H1 (cell line): ENCODE data around the gene L3MBTL3. TPM values are rescaled to one million over a fixed set of nuclear protein-coding genes. Genes with fewer than 3 reads are reported as not detected.

Source experiments
- CTCF ChIA-PET: fragments of 300-600 bp; sonication (Branson Sonifier 250); formaldehyde crosslinking; loops from one replicate; lab custom pipeline; 2021; ENCODE audit not compliant: partially characterized antibody; lab: Charles Lee
- POLR2A ChIA-PET: fragments of 300-600 bp; sonication (Branson Sonifier 250); formaldehyde crosslinking; loops from one replicate; lab custom pipeline; 2021; ENCODE audit warnings: inconsistent platforms; ENCODE audit not compliant: partially characterized antibody; lab: Charles Lee
- DNase-seq, 2 experiments: peaks; one replicate each; pipeline versions ENCODE4 v3.0.0 to v3.0.0-alpha.2; 2010 to 2022; ENCODE audit warnings: low spot score in 2 of 2, low read depth in 1 of 2, mixed read lengths in 1 of 2
- FAIRE-seq: peaks from 2 replicates; lab custom pipeline; 2011; peaks lifted over from hg19 to GRCh38; lab: Jason Lieb, UNC
- H2AFZ ChIP-seq: 2 replicates; pipeline ENCODE4 v1.8.1; 2012; ENCODE audit warnings: low read length, inconsistent platforms
- H2AK5ac ChIP-seq: 2 replicates; pipeline ENCODE4 v1.6.1; 2013; ENCODE audit warnings: low read depth, low read length
- H2BK120ac ChIP-seq: replicated peaks from 2 replicates; pipeline ENCODE3; 2013; ENCODE audit warnings: low read depth, low read length, inconsistent platforms
- H2BK12ac ChIP-seq: 2 replicates; pipeline ENCODE4 v1.6.1; 2013; ENCODE audit warnings: low read depth, low read length
- H2BK15ac ChIP-seq: 2 replicates; pipeline ENCODE4 v1.6.1; 2013; ENCODE audit warnings: low read length
- H2BK20ac ChIP-seq: 2 replicates; pipeline ENCODE4 v1.6.1; 2013; ENCODE audit warnings: low read length
- H2BK5ac ChIP-seq: 2 replicates; pipeline ENCODE4 v1.6.1; 2013; ENCODE audit warnings: low read depth, low read length
- H3K14ac ChIP-seq: 2 replicates; pipeline ENCODE4 v1.6.1; 2013; ENCODE audit warnings: inconsistent platforms; ENCODE audit not compliant: insufficient read length
- H3K18ac ChIP-seq: 2 replicates; pipeline ENCODE4 v1.6.1; 2013; ENCODE audit warnings: low read length; ENCODE audit errors: extremely low read depth
- H3K23ac ChIP-seq: 2 replicates; pipeline ENCODE4 v1.6.1; 2013; ENCODE audit warnings: inconsistent platforms; ENCODE audit not compliant: insufficient read length
- H3K23me2 ChIP-seq: 2 replicates; pipeline ENCODE4 v1.6.1; 2013; ENCODE audit warnings: low read depth, low read length
- H3K27ac ChIP-seq: 2 replicates; pipeline ENCODE4 v1.6.1; 2011; ENCODE audit warnings: low read depth, low read length, inconsistent platforms
- H3K27me3 ChIP-seq, 4 experiments: replicated peaks in 1 of 4; 1 replicate in 1 of 4; 2 replicates in 3 of 4; pipeline versions ENCODE4 v1.6.1 to v1.8.1; 2011 to 2013; ENCODE audit warnings: low read length in 3 of 4, mild to moderate bottlenecking in 3 of 4, inconsistent platforms in 2 of 4, mixed read lengths in 2 of 4, moderate library complexity in 1 of 4; ENCODE audit not compliant: control insufficient read depth in 3 of 4, insufficient read depth in 3 of 4; ENCODE audit errors: extremely low read depth in 1 of 4
- H3K36me3 ChIP-seq, 4 experiments: 2 replicates each; pipeline versions ENCODE4 v1.6.1 to v1.8.1; 2011 to 2013; ENCODE audit warnings: mild to moderate bottlenecking in 4 of 4, low read length in 3 of 4, moderate library complexity in 2 of 4, control low read depth in 1 of 4, inconsistent platforms in 1 of 4; ENCODE audit not compliant: insufficient read depth in 4 of 4, control insufficient read depth in 2 of 4
- H3K4ac ChIP-seq: replicated peaks from 2 replicates; pipeline ENCODE3; 2013; ENCODE audit warnings: low read length, low read depth, mixed read lengths, inconsistent platforms; ENCODE audit not compliant: insufficient read length
- H3K4me1 ChIP-seq, 4 experiments: replicated peaks in 1 of 4; 1 replicate in 1 of 4; 2 replicates in 3 of 4; pipeline versions ENCODE4 v1.6.1 to v1.8.1; 2011 to 2013; ENCODE audit warnings: low read length in 3 of 4, inconsistent platforms in 2 of 4, mixed read lengths in 1 of 4; ENCODE audit not compliant: insufficient read depth in 4 of 4, control insufficient read depth in 3 of 4
- H3K4me2 ChIP-seq, 2 experiments: 2 replicates each; pipeline versions ENCODE4 v1.6.1 to v1.8.1; 2011 to 2013; ENCODE audit warnings: low read depth in 2 of 2, low read length in 2 of 2, control low read depth in 1 of 2, inconsistent platforms in 1 of 2, mild to moderate bottlenecking in 1 of 2; ENCODE audit not compliant: insufficient read depth in 1 of 2
- H3K4me3 ChIP-seq, 4 experiments: fragments of 200-600, 300-600 bp in 1 of 4; sonication (generic), shearing (Covaris generic), sonication (Bioruptor Twin) in 1 of 4; 2 replicates each; pipeline versions ENCODE4 v1.5.1 to v1.8.1; 2011 to 2016; ENCODE audit warnings: low read length in 4 of 4, low read depth in 3 of 4, control low read depth in 2 of 4, inconsistent platforms in 2 of 4, mild to moderate bottlenecking in 2 of 4, mixed read lengths in 1 of 4, moderate library complexity in 1 of 4; ENCODE audit not compliant: insufficient read depth in 2 of 4; ENCODE audit errors: extremely low read depth in 1 of 4
- H3K56ac ChIP-seq: replicated peaks from 2 replicates; pipeline ENCODE3; 2013; ENCODE audit warnings: low read depth, mild to moderate bottlenecking, mixed read lengths, low read length, inconsistent platforms; ENCODE audit not compliant: insufficient read length
- H3K79me1 ChIP-seq: 2 replicates; pipeline ENCODE4 v1.6.1; 2013; ENCODE audit warnings: low read depth, low read length, control low read depth
- H3K79me2 ChIP-seq, 2 experiments: 2 replicates each; pipeline versions ENCODE4 v1.6.1 to v1.8.1; 2012 to 2013; ENCODE audit warnings: low read length in 2 of 2, mild to moderate bottlenecking in 2 of 2, inconsistent platforms in 1 of 2; ENCODE audit not compliant: insufficient read depth in 2 of 2, control insufficient read depth in 1 of 2
- H3K9ac ChIP-seq, 4 experiments: replicated peaks in 1 of 4; 1 replicate in 1 of 4; 2 replicates in 3 of 4; pipeline versions ENCODE4 v1.6.1 to v1.8.1; 2011 to 2013; ENCODE audit warnings: low read depth in 3 of 4, low read length in 3 of 4, control low read depth in 2 of 4, mild to moderate bottlenecking in 2 of 4, moderate library complexity in 2 of 4, inconsistent platforms in 1 of 4; ENCODE audit errors: extremely low read depth in 1 of 4
- H3K9me3 ChIP-seq, 2 experiments: 2 replicates each; pipeline versions ENCODE4 v1.6.1 to v1.8.1; 2012 to 2013; ENCODE audit warnings: mild to moderate bottlenecking in 2 of 2, moderate library complexity in 2 of 2, control low read depth in 1 of 2, inconsistent platforms in 1 of 2, low read depth in 1 of 2, low read length in 1 of 2, mixed read lengths in 1 of 2; ENCODE audit not compliant: insufficient read depth in 2 of 2
- H4K20me1 ChIP-seq, 2 experiments: replicated peaks in 1 of 2; 2 replicates each; pipeline versions ENCODE3 to v1.8.1; 2011 to 2013; ENCODE audit warnings: inconsistent platforms in 2 of 2, low read length in 2 of 2, mild to moderate bottlenecking in 1 of 2; ENCODE audit not compliant: insufficient read depth in 2 of 2, control insufficient read depth in 1 of 2
- H4K5ac ChIP-seq: 2 replicates; pipeline ENCODE4 v1.6.1; 2013; ENCODE audit warnings: low read length, low read depth, mixed read lengths, inconsistent platforms; ENCODE audit not compliant: insufficient read length
- H4K8ac ChIP-seq: 2 replicates; pipeline ENCODE4 v1.8.0; 2013; ENCODE audit warnings: mild to moderate bottlenecking, moderate library complexity, low read length, inconsistent platforms; ENCODE audit not compliant: insufficient read depth; ENCODE audit errors: extremely low read depth
- H4K91ac ChIP-seq: replicated peaks from 2 replicates; pipeline ENCODE3; 2013; ENCODE audit warnings: low read length, mixed read lengths, inconsistent platforms; ENCODE audit not compliant: insufficient read length
- NANOG ChIP-seq: IDR thresholded peaks from 2 replicates; pipeline ENCODE4 v1.6.1; 2011; ENCODE audit warnings: low read length, low read depth, mild to moderate bottlenecking, inconsistent platforms; ENCODE audit not compliant: insufficient read depth, poor library complexity, severe bottlenecking
- NRF1 ChIP-seq: IDR thresholded peaks from 2 replicates; pipeline ENCODE4 v1.6.1; 2011; ENCODE audit warnings: mild to moderate bottlenecking, low read depth, low read length, improper control_type of control experiment
- POLR2AphosphoS5 ChIP-seq: IDR thresholded peaks from 2 replicates; pipeline ENCODE4 v1.6.1; 2011; ENCODE audit warnings: low read depth, low read length
- SIRT6 ChIP-seq: IDR thresholded peaks from one replicate; pipeline ENCODE4 v1.7.1; 2012; ENCODE audit warnings: low read length, inconsistent platforms
- SP1 ChIP-seq: IDR thresholded peaks from 2 replicates; pipeline ENCODE4 v1.6.1; 2011; ENCODE audit warnings: low read depth, low read length
- TEAD4 ChIP-seq: IDR thresholded peaks from 2 replicates; pipeline ENCODE4 v1.6.1; 2012; ENCODE audit warnings: low read depth, low read length, inconsistent platforms, mixed read lengths
- WGBS, 2 experiments: shearing (Covaris generic) in 1 of 2; methylation state at CpG; one replicate each; pipeline versions ENCODE4 v1.1.6 to v1.1.7; 2013 to 2015; ENCODE audit warnings: low lambda C conversion rate in 2 of 2, mixed read lengths in 2 of 2, inconsistent platforms in 1 of 2, low coverage in 1 of 2, missing lambda C conversion rate in 1 of 2; ENCODE audit not compliant: insufficient replicate concordance in 2 of 2, insufficient coverage in 1 of 2, insufficient read length in 1 of 2; ENCODE audit errors: extremely low coverage in 1 of 2, missing lambda C conversion rate in 1 of 2; 5-methylcytosine and 5-hydroxymethylcytosine counted together
- polyA plus RNA-seq, 7 experiments: library from polyadenylated mRNA; depleted of rRNA in 3 of 7; stranded (reverse) in 5 of 7; unstranded in 2 of 7; fragments of >200 nt in 5 of 7; fragments of 200-250 nt in 2 of 7; gene quantifications; 1 replicate in 5 of 7; 2 replicates in 1 of 7; 4 replicates in 1 of 7; pipeline versions ENCODE4 v1.2.1 to v1.2.3, GENCODE V29; 2011 to 2013; ENCODE audit warnings: missing spikeins in 2 of 7, mixed read lengths in 2 of 7
- total RNA-seq: library from RNA; stranded (reverse); fragmentation: NEBNext Ultra II Directional; extraction: Animal tissue kit (Norgen Biotek cat#: 25700); gene quantifications from 2 replicates; pipeline ENCODE4 v1.2.1, GENCODE V29; 2021

Gene L3MBTL3
- total and polyA plus RNA-seq, 2 of the 8 experiments (the other 6 are each of a cell fraction or from before 2014, with no cell fraction given): 3.9 to 17.2 TPM

DNA sequence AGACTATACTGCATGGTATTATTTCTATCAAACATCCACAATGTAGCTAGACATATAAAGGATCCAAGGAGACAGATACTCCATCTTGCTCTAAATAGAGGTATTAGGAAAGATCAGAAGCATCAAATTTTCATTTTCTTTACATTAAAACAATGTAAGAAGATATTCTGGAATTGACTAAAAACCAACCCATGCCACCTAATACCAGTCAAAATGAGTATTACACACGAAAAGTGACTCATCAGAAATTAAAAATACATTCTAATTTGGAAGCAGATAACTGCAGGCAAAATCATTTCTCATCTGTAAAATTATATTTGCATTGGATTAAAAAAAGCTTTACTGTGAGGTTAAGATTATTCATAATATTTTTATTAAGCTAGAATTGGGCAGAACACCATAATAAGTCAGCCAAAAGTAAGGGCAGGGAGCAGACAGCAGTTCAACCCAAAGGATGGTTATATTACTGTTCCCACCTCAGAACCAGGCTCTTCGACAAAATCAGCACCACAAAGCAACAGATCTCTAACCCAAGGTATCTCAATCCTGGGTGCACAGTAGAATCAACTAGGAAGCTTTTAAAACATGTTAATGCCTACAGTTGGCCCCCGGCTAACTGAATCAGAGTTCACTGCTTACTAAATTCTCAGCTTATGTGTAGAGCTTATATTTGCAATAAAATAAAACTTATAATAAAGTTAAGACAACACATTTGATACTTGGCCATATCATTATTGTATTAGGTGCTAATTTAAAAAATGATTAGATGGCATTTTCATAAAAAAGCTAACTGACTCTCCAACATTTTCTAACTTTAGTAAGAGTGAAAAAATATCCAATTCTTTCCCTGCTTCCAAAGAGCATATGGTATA lies 169.2 kb downstream of the L3MBTL3 start:
- H2BK5ac ChIP-seq: no peak overlapping the region
- no peak for DNase-seq
- H2AK5ac ChIP-seq: no peak overlapping the region
- H3K4me3 ChIP-seq: no peak overlapping the region
- H3K18ac ChIP-seq: no peak overlapping the region
- no peak overlapping the region for H4K91ac ChIP-seq
- no peak overlapping the region for H2BK20ac ChIP-seq
- no peaks in the 10 kb centered on the region for H3K79me1 ChIP-seq
- H3K27ac ChIP-seq: no peak overlapping the region
- H3K4ac ChIP-seq: no peak overlapping the region
- no peak for TF ChIP-seq TEAD4
- TF ChIP-seq NANOG: no peak
- TF ChIP-seq NRF1: no peak
- TF ChIP-seq POLR2AphosphoS5: no peak
- no peak for TF ChIP-seq SIRT6
- TF ChIP-seq SP1: no peak
- H2AFZ ChIP-seq: no peak overlapping the region
- no peak overlapping the region for H3K9ac ChIP-seq
- no peak overlapping the region for H3K4me2 ChIP-seq
- no peaks in the 10 kb centered on the region for H3K27me3 ChIP-seq
- H3K23me2 ChIP-seq: no peaks in the 10 kb centered on the region; the same call in 1 of the 2 replicates
- H4K20me1 ChIP-seq: no peaks in the 10 kb centered on the region
- no peak overlapping the region for H2BK15ac ChIP-seq
- no peak overlapping the region for H4K5ac ChIP-seq
- no peak overlapping the region for H2BK12ac ChIP-seq
- no peak overlapping the region for H3K23ac ChIP-seq
- no peaks in the 10 kb centered on the region for H3K79me2 ChIP-seq
- no peak overlapping the region for H2BK120ac ChIP-seq
- H3K9me3 ChIP-seq: peaks cover 8 to 9% of the 10 kb centered on the region in 2 experiments; a peak in 3 of 4 replicates
- H4K8ac ChIP-seq: no peak overlapping the region
- CTCF ChIA-PET: interaction anchor here (0.5 to 1.1 kb wide), 3 partner anchors 25 to 128 kb away, joined by 3 to 4 read pairs (median 4); partner anchors contain the start of gene SAMD3
- 85% methylated on average over 3 of the region's 3 CpGs; no CpG with 5 or more reads in 1 of the 2 experiments for WGBS, 2 experiments
- POLR2A ChIA-PET: interaction anchor here (0.6 kb wide), 1 partner anchor 271 kb away, joined by 3 read pairs; no protein-coding TSS in a partner anchor
- no peaks in the 10 kb centered on the region for H3K4me1 ChIP-seq
- peaks cover 0 to 4% (median 0%) of the 10 kb centered on the region in 4 experiments; a peak in 2 of 8 replicates for H3K36me3 ChIP-seq
- no peak overlapping the region for H3K14ac ChIP-seq
- FAIRE-seq: no peak
- H3K56ac ChIP-seq: no peak overlapping the region
